ENCODE data around the gene HEBP2. TPM values are rescaled to one million over a fixed set of nuclear protein-coding genes. Genes with fewer than 3 reads are reported as not detected.

HEBP2 gene
- total and polyA plus RNA-seq, 2 of the 4 experiments (the other 2 are of a cell fraction) = 3.9 to 6.1 TPM

DNA sequence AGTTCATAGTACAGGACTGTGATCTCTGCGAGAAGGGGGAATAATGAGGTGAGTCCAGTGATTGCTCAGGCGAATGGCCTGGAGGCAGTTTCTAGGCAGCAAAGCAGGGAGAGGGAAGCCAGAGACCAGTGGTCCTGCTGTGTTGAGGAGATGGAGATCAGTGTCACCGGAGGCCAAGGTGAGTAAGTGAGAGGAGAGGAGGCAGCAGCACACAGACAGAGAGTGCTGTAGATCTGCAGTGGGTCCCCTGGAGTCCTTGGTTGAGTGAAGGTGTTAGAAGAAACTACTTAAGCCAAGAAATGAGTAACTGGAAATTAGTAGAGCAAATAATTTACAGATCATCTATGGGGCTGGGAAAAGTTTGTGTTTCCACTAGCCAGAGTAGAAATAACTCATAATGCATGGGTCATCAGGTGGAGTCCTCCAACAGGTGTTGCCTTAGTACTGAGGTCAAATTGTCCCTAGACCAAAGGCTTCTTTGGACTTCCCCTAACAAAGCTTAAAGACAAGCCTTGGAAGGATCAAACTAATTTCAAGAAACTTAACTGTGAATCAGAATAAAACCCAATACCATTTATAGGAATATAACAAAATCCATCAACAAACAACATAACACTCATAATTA lies 13.6 kb downstream of the HEBP2 start:
- BruUV-seq (replicated peaks) = no TSS peak
- peaks cover 5% of the 10 kb centered on the region; the same call in 1 of the 2 replicates for H3K9me1 ChIP-seq (ENCODE audit: insufficient read depth, low read length)
- no peak overlapping the region for H3K56ac ChIP-seq (ENCODE audit: extremely low read depth, insufficient read depth, low read length)
- intact Hi-C loops (cut with micrococcal nuclease) (no loop called here), in situ Hi-C loops (cut with MboI; ENCODE audit: low sequenced_read_pairs) (loop anchor here (25.0 kb wide), 1 partner anchor 580 kb away; no protein-coding TSS in a partner anchor), dilution Hi-C loops (cut with HindIII; ENCODE audit: low sequenced_read_pairs, unreplicated experiment) (no loop called here)
- no peak overlapping the region for H3K4ac ChIP-seq (ENCODE audit: low read depth, low read length)
- H3K27ac ChIP-seq (ENCODE audit: insufficient read depth, low read length) = no peak overlapping the region
- no peak overlapping the region for H3K23ac ChIP-seq (ENCODE audit: low read depth, low read length)
- POLR2A ChIA-PET (ENCODE audit: unreplicated experiment) = no interaction called here
- no peak overlapping the region for H2BK20ac ChIP-seq (ENCODE audit: low read depth, low read length)
- H3K9ac ChIP-seq (ENCODE audit: low read depth, low read length) = no peak overlapping the region
- no peak overlapping the region for H3K4me2 ChIP-seq (ENCODE audit: low read depth, low read length)
- H3K14ac ChIP-seq (replicated peaks; ENCODE audit: low read depth, low read length) = no peak overlapping the region
- no peak overlapping the region for H4K91ac ChIP-seq (ENCODE audit: insufficient read depth, low read depth, low read length)
- no peaks in the 10 kb centered on the region; the same call in 1 of the 2 replicates for H4K20me1 ChIP-seq (ENCODE audit: insufficient read depth, low read length)
- no peak overlapping the region for H4K8ac ChIP-seq (ENCODE audit: low read depth in 2 of 2, low read length in 2 of 2)
- no peak overlapping the region for H3K18ac ChIP-seq (ENCODE audit: low read depth, low read length)
- H2BK5ac ChIP-seq (ENCODE audit: low read depth, low read length, poor library complexity, severe bottlenecking) = no peak overlapping the region
- H2BK120ac ChIP-seq (ENCODE audit: low read depth, low read length) = no peak overlapping the region
- no peak overlapping the region for H4K5ac ChIP-seq (ENCODE audit: low read depth, low read length)
- no peaks in the 10 kb centered on the region for H3K4me1 ChIP-seq (ENCODE audit: control insufficient read depth, insufficient read depth, low read length)
- no peak overlapping the region for H2AFZ ChIP-seq (replicated peaks; ENCODE audit: low read length, poor library complexity)
- no peaks in the 10 kb centered on the region for H3K79me1 ChIP-seq (ENCODE audit: low read depth in 1 of 2, low read length in 2 of 2)
- no peak overlapping the region for H2AK5ac ChIP-seq (ENCODE audit: low read depth, low read length)
- no peak overlapping the region for H2BK15ac ChIP-seq (ENCODE audit: low read depth, low read length)
- no peak for ATAC-seq (ENCODE audit: low read depth)
- WGBS, 2 experiments (ENCODE audit: extremely low coverage in 2 of 2, insufficient read length in 1 of 2) = 63% methylated on average over 3 of the region's 3 CpGs; no CpG with 5 or more reads in 1 of the 2 experiments
- CTCF ChIA-PET = no interaction called here
- H3K36me3 ChIP-seq (ENCODE audit: control insufficient read depth, insufficient read depth, low read length) = peaks cover 16% of the 10 kb centered on the region
- H2AK9ac ChIP-seq (replicated peaks; ENCODE audit: low read depth, low read length, poor library complexity) = no peak overlapping the region
- no peaks in the 10 kb centered on the region for H3K9me3 ChIP-seq (ENCODE audit: control insufficient read depth, insufficient read depth, low read length)
- TF ChIP-seq RCOR1 (IDR thresholded peaks at IDR 0.05; ENCODE audit: insufficient replicate concordance, low read length) (no peak), SMC3 (IDR thresholded peaks at IDR 0.05; ENCODE audit: low read depth, low read length) (no peak), RFX5 (IDR thresholded peaks at IDR 0.05; ENCODE audit: low read depth, low read length) (no peak), MXI1 (IDR thresholded peaks at IDR 0.05; ENCODE audit: borderline replicate concordance, low read depth, low read length) (no peak), ELK1 (IDR thresholded peaks at IDR 0.05; ENCODE audit: borderline replicate concordance, low read depth, low read length) (no peak), CHD1 (IDR thresholded peaks at IDR 0.05; ENCODE audit: low read depth, low read length) (no peak), BHLHE40 (IDR thresholded peaks at IDR 0.05; ENCODE audit: low read depth, low read length) (no peak), NFE2L2 (IDR thresholded peaks at IDR 0.05; ENCODE audit: low read depth, low read length) (no peak), MAZ (IDR thresholded peaks at IDR 0.05; ENCODE audit: borderline replicate concordance, low read depth, low read length) (no peak), FOS (IDR thresholded peaks at IDR 0.05; ENCODE audit: low read depth, low read length) (no peak), CEBPB (IDR thresholded peaks at IDR 0.05; ENCODE audit: low read depth, low read length) (no peak), MAFK (IDR thresholded peaks at IDR 0.05; ENCODE audit: low read depth, low read length) (no peak), POLR2A (IDR thresholded peaks at IDR 0.05; ENCODE audit: low read depth, low read length) (no peak), USF2 (IDR thresholded peaks at IDR 0.05; ENCODE audit: low read depth, low read length) (no peak), CTCF (conservative IDR thresholded peaks at IDR 0.05; ENCODE audit: low read depth, low read length) (no peak)
- no peaks in the 10 kb centered on the region for H3K27me3 ChIP-seq (ENCODE audit: control insufficient read depth, insufficient read depth, low read length)
- H3K4me3 ChIP-seq (ENCODE audit: insufficient read depth, low read depth, low read length) = no peak overlapping the region
- DNase-seq = no peak
